GM19324 (cell line): ENCODE data around the gene GFRA1.
"Not testable (repeated sequence)": the region's sequence is repeated elsewhere in the genome, so short reads cannot be mapped to it uniquely, and the experiment has no call there.

ENCODE experiments used
- ATAC-seq: cut with Tn5 transposase; IDR thresholded peaks from one replicate; pipeline ENCODE4 v1.9.1; 2021; ENCODE audit warnings: mild to moderate bottlenecking, moderate library complexity; ENCODE audit not compliant: unreplicated experiment, low FRiP score

Gene GFRA1

DNA sequence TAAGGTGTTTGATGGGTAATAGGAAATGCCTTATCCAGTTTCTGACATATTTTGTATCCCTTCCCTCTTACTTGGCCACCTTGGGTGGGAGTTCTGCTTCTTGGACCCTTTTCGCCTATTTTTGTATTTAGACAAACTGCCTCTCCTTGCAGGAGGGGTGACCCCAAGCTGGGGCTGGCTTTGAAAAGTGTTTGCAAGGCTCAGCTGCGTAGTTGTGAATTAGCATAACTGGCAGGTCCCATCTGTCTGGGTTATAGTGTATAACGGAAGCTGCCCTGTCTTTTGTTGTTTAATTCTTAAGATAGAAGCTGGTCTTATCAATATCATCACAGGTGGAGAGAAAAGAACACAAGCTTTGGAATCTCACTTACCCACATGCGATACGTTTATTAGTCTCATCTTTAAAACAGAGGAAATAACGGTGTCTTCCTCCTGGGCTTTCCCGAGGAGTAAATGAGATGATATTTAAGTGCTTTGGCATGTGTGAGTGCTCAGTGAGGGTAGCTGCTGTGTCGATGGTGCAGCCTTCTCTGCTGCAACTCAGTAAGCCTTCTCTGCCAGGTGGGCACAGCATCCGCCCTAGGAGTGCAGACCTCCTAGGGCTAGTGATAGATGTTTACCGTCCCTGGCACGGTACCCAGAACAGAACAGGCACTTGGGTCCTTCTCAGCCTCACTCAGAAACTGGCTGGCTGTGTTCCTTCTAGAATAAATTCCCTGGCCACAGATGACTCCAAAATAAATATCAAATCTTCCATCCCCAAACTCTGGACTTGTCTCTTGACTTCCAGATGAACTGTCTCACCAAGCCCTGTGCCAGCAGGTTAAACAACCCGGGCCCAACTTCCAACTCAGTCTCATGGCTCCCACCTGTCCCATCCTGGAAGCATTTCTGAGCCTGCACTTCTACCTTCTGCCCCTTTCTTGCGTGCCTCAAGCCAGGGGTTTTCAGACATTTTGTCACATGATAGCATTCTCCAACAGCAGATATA is 227.3 kb downstream of the GFRA1 start:
- no peak for ATAC-seq

DNA sequence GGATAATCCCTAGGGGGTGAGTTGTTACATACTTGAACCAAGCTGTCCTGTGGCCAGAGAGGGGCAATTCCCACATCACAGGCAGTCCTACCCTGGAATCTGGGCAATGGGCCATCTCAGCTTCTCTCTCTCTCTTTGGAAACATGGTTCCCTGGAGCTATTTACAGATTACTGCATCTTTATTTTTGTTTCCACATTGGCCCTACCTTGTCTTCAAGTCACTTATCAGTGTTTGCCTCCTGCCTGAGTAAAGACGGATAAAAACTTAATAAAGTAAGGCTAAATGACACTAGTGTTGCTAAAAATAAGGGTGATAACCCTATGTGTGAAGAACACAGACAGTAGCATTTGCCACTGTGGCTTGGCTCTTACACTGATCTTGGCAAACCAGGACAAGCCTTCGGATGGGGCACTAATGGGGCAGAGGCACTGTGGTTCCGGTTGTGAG is 228.2 kb downstream of the GFRA1 start:
- no peak for ATAC-seq

DNA sequence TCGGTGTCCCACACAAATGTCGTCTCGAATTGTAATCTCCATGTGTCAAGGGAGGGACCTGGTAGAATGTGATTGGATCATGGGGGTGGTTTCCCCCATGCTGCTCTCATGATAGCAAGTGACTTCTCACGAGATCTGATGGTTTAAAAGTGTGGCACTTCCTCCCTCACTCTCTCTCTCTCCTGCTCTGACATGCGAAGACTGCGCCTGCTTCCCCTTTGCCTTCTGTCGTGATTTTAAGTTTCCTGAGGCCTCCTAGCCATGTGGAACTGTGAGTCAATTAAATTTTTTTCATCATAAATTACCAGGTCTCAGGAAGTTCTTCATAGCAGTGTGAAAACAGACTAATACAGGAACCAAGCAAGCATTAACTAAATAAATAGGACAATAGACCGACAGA is 229.1 kb downstream of the GFRA1 start:
- ATAC-seq, result no peak

DNA sequence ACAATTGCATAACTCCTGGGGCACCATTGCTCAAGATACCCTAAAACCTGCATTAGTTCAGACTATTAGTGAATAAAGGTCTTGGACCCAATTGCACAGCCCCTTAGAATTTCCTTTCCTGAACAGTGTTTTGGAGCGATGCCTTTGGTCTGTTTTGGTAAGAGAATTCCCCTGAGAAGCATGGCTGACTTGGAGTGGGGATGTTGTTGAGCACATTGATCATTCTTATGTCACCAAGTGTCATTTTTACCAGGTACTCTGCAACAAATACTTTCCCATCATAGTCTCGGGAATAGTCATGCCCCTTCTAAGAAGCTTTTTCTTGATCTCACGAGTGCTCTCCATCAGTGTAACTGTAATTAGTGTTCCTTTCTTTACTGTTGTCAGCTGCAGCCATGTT is 229.7 kb downstream of the GFRA1 start:
- no peak for ATAC-seq

DNA sequence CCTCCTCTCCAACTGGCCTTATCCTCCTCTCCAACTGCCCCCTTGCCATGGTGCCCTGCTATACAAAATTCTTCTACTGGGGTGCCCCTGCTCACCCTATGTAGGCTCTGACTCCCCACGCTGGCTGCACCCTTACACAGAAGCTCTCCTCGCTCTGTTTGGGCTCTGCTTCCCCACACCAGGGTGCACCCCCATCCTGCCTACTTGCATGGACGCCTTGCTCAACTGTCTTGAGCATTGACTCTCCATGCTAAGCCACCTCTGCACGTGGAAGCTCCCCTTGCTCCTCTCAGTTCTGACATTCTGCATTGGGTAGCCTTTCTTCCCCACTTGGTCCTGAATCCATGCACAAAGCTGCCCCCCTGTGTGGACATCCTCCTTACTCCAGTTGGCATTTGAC is 231.1 kb downstream of the GFRA1 start:
- ATAC-seq, result no peak

DNA sequence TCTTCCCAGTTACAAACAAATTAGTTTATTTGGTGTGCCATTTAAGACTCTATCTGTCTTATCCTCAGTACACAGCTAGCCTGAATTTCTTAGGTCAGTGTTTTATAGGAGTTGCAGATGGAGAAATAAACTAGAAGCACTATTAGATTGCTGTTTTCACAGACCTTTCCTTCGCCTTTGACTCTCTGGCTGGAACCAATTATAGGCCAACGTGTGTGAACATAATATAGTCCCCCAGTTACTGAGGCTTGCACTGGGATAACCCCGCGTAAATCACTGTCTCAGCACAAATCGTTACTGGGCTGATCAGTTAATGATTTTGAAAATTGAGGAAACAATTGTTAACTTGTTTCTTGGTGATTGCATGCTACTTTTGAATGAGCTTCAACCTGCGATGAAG is 233.4 kb downstream of the GFRA1 start:
- ATAC-seq, result no peak

DNA sequence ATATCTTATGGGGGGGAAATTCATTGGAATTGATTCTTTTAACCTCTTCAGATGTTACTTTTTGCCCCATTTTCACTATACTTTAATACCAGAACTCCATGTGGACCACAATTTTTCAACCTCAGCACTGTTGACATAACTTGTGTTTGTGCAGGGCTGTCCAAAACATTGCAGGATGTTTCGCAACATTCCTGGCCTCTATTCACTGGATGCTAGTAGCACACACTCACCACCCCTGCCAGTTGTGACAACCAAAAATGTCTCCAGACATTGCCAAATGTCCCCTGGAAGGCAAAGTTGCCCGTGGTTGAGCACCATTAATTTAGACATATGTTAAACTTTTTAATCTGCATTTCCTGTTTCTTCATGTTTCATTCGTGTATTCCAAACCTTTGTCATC is 234.7 kb downstream of the GFRA1 start:
- ATAC-seq, result no peak

DNA sequence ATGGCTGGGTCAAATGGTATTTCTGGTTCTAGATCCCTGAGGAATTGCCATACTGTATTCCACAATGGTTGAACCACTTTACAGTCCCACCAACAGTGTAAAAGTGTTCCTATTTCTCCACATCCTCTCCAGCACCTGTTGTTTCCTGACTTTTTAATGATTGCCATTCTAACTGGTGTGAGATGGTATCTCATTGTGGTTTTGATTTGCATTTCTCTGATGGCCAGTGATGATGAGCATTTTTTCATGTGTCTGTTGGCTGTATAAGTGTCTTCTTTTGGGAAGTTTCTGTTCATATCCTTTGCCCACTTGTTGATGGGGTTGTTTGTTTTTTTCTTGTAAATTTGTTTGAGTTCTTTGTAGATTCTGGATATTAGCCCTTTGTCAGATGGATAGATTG is 237.6 kb downstream of the GFRA1 start:
- not testable (repeated sequence) for ATAC-seq

DNA sequence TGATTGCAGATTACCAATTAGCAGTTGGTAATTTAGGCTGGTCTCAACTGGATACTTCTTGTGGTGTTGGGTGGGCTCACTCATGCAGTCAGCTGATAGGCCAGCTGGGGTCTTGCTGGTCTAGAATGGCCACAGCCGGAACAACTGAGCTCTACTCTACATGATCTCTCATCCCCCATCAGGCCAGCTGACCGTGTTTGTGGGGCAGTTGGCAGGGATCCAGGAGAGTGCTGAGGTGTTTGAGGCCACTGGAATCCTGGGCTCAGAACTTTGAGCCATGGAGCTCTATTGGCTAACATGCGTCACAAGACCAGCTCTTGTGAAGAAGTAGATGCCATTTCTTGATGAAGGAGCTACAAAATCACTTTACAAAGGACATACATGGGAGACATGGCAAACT is 242.4 kb downstream of the GFRA1 start:
- no peak for ATAC-seq

DNA sequence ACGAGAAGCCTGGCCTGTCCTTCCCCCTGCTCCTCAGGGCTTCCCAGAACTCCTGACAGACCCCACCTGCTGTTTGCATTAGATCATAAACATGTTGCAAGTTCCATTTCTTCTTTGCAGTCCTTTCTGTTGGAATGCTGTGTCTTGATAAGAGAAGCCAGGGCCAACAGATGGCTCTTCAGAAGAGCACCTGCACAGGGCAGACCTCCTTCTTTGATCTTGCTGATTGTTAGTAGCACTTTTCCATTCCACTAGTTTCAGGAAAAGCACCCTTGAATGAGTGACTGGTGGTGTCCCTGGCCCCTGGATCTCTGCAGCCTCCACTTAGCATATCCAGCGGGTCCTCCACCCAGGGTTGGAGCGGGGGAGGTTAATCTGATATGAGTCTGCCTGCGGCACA is 243.2 kb downstream of the GFRA1 start:
- no peak for ATAC-seq

DNA sequence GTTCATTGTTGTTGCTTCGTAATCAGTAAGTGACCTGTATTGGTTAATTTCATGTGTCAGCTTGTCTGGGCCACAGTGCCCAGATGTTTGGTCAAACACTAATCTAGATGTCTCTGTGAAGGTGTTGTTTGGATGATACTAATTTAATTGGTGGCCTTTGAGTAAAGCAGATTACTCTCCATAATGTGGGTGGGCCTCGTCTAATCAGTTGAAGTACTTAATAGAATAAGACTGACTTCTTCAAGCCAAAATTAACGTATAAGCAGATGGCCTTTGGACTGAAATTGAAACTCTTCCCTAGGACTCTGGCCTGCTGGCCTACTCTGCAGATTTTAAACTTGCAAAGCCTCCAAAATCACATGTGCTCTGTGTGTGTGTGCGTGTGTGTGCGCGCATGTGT is 245.7 kb downstream of the GFRA1 start:
- no peak for ATAC-seq

DNA sequence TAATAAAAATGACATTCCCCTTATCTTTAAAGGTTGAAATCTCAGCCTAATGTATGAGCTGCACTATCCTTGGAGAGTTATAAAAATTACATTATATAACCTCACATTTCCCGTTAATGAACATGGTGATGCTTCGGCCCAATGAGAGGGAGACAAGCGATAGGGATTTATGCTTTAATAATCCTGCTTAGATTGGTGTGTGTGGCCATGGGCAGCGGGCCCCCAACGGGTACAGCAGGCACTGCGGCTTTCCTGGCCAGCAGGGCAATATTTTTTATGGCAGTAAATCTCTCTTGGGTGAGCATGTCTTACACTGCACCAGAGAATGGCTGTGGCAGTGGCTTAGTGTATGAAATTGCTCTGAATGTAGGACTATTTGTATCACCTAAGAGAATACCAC is 246.3 kb downstream of the GFRA1 start:
- ATAC-seq, result no peak

DNA sequence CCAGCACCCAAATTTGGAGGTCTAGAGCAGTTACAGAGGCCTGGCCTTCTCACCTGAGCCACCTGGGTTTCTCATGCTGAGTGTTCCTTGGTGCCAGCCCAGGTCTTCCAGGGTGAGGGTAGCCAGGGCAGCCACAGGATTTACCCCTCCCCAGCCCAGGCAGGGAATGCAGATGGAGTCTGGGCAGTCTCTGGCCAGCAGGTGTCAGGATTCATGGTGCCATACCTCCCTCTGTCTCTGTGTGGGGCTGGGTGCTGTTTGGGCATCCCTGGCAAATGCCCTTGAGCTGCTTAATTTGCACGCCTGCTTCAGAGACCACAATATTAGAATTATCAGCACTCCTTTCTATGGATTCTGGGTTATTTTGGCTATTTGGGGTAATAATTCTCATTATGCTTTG is 246.7 kb downstream of the GFRA1 start:
- ATAC-seq, result no peak

DNA sequence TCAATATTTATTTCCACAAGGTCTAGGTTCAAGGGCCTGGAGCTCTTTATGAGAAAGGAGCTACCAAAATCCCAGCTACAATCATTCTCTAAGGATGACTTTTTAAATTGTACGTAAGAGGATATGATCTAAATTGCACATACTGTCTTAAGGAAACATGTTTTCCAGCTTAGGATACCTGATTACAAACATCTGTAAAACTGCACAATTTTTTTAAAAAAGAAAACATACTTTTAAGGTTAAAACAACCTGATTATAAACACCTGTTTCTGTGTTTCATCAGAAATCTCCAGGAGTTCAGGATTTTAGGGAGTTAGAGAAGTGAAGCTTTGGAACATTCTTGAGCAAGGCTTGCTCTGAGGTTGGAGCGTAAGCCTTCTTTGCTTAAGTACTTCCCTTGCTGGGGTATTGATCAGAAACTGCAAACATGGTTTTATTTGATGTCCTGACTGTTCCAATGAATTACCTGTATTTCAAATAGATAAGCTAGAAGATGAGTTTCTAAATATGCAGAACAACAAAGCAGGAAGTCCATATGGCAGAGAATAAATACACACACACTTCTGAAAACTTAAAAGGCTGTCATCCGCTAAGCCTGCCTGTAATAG is 248.6 kb downstream of the GFRA1 start:
- no peak for ATAC-seq

DNA sequence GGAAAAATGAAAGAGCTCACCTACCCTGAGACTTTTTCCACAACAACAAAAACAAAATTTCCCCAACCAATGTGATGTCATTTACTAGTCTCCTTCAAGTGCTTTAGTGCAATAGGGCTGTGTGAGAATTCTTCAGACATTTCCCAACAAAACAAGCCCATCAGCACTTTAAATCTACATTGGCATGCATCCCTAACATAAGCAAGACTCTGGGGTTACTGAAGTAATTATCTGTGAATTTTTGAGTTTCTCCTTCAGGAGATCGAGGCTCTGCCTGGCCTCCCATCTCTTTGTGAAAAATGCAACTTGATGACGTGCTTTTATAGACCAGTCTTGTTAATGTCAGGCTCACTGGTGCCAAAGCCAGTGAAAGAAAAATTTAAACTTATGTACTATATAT is 255.6 kb downstream of the GFRA1 start:
- ATAC-seq, result no peak

DNA sequence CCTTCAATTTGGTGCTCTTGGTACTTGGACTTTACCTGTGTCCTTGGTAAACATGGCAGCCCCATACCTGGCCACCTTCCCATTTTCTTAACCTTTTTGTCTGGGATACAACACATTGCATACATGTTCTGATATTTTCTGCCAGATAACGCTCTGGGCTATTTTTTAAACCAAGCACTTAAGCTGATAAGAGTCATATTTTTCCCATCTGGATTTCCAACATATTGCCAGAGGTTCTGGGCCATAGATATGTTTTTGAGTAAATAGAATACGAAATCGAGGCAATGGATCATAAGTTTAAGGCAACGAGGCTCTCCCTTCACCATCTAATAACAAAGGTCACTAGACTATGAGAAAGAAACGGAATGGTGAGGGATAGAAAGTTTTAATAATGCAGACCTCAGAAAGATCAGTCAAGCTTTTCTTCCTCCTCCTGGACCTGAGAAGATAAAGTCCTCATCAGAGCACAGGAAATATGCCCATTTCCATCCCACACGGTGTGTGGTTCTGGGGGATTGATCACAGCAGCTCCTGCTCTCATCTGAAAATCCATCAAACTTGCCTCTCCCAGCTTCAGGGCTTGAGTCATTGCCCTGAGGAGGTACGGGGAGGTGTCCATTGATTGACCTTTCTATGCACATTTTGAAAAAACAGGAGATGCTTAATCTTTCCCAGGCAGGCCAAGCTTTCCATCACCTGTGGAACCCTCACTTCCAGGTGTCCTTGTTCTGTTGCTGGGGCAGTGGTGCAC is 257.2 kb downstream of the GFRA1 start:
- ATAC-seq, result no peak

DNA sequence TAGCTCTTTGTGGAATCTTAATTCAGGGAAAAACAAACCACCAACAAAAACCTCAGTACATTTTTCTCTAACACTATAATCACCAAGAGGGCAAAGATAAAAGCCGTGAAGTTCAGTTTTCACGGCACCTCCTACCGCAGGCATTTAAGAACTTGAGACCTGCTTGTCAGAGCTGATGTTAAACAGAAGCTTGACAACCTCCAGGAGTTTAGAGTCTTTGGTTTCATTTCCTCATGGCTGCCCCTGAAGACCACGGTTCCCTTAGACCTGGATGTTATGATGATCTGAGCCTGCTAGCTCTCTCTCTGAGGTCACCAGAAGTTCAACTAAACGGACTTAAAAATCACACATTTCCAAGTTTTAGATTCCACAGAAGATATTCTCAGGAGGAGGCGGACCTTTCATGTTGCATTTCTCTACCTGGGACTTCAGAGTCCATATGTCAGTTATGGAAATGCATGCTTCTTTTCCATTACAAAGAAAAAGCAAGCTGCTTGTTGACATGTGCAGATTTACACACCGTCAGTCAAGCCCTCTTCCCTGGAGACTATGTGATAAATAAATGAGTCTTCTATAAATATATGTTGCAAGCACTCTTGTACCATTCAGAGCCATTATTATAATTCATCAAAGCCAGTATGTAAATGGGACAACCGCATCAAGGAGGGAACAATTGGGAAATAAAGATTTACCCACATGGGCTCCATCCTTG is 258.0 kb downstream of the GFRA1 start:
- ATAC-seq, result peak; percentile 68

DNA sequence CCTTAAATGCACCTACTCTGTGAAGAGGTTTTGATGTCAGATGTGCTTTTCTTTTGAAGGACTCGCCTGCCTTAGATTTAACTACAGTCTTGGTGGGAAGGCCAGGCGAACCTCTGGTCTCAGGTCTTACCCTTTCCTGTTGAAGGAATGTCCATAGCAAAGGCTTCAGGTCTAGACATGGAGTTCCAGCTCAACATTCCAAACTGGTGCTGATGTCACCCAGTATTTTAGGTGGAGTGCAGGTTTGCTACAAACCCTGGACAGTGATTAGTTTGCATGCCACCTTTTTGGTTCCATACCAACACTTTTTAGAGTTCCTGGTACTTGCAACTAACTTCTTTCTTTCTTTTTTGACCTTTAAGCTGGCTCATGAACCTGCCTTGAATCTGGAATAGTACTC is 258.7 kb downstream of the GFRA1 start:
- no peak for ATAC-seq

DNA sequence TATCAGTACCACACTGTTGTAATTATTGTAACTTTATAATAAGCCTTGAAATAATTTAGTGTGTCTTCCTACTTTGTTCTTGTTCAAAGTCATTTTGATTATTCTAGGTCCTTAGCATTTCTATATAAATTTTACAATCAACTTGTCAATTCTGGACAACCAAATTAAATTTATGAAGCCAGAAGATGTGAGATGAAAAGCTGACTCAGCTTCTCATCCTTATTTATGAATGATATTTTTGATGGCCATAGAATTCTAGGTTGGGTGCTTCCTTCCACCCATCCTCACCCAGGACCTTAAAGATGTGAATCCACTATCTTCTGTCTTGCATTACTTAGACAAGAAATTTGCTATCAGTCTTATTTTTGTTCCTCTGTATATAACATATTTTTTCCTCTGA is 261.1 kb downstream of the GFRA1 start:
- ATAC-seq, result no peak

DNA sequence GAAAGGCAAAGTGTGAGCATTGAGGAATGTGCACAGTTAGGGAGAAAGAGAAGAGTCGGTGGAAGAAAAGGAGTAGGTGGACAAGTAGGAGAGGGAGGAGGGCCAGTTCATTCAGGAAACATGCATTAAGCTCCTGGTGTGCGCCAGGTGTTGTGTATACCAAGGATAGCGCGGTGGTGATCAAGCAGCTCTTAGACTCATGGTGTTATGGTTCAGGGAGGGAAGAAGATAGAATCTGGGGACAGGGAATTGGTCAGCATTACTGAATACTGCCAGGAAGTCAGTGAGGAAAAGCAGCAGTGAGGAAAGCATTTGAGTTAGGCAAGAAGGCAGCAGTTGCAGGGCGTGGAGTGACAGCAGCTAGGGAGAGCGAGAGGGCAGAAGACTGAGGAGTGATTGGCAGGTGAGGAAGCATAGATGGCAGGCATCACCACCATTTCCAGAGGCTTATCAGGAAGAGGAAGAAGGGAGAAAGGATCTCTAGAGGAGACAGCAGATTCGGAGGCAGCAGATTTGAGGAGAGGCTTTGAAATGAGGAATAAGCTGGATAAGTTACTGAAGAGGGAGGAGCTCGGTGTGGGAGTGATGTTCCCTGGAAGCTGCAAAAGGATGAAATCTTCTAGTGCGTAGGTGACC is 265.6 kb downstream of the GFRA1 start:
- ATAC-seq, result no peak
